Medulla oblongata (tissue), 1 donor: Measurements from ENCODE around the gene TMPRSS13.
A peak's percentile ranks its signal among the peaks of the same experiment; 100 is the strongest.
"Not testable (repeated sequence)": the region's sequence is repeated elsewhere in the genome, so short reads cannot be mapped to it uniquely, and the experiment has no call there.

Source experiments
- DNase-seq: peaks from one replicate; pipeline ENCODE4 v3.0.0-alpha.2; 2015; ENCODE audit errors: extremely low spot score

TMPRSS13 gene

GRCh38 chr11:117929142-117929915, at the start of gene TMPRSS13:
TMPRSS13 (minus strand) TSS chr11:117929402; CDS start chr11:117929307, 95 bp downstream.
- no peak for DNase-seq

GRCh38 chr11:117978991-117979390, 49.8 kb upstream of the TMPRSS13 start:
- DNase-seq: no peak

- DNase-seq: not testable (repeated sequence)
These were observed 49.2 kb upstream of the TMPRSS13 start for GRCh38 chr11:117978291-117978910.

- not testable (repeated sequence) for DNase-seq
These were observed 48.5 kb upstream of the TMPRSS13 start for GRCh38 chr11:117977612-117978264.

- peak; percentile 40 for DNase-seq
These were observed 47.8 kb upstream of the TMPRSS13 start for GRCh38 chr11:117977029-117977428.

GRCh38 chr11:117976445-117976844, 47.2 kb upstream of the TMPRSS13 start:
- DNase-seq: no peak

- no peak for DNase-seq
These were observed 44.3 kb upstream of the TMPRSS13 start for GRCh38 chr11:117973503-117973860.

GRCh38 chr11:117972629-117973502, 43.7 kb upstream of the TMPRSS13 start:
- DNase-seq: no peak

GRCh38 chr11:117972044-117972443, 42.8 kb upstream of the TMPRSS13 start:
- DNase-seq: no peak

- peak; percentile 43 for DNase-seq
These were observed 41.3 kb upstream of the TMPRSS13 start for GRCh38 chr11:117970400-117971024.

GRCh38 chr11:117969160-117969991, 40.2 kb upstream of the TMPRSS13 start:
- no peak for DNase-seq

- no peak for DNase-seq
These were observed 37.7 kb upstream of the TMPRSS13 start for GRCh38 chr11:117966908-117967307.

- DNase-seq: no peak
These were observed 33.6 kb upstream of the TMPRSS13 start for GRCh38 chr11:117962826-117963225.

GRCh38 chr11:117961896-117962295, 32.7 kb upstream of the TMPRSS13 start:
- no peak for DNase-seq

GRCh38 chr11:117960406-117960805, 31.2 kb upstream of the TMPRSS13 start:
- DNase-seq: no peak

- no peak for DNase-seq
These were observed 30.4 kb upstream of the TMPRSS13 start for GRCh38 chr11:117959438-117960149.

GRCh38 chr11:117958949-117959348, 29.7 kb upstream of the TMPRSS13 start:
- no peak for DNase-seq

- no peak for DNase-seq
These were observed 23.9 kb upstream of the TMPRSS13 start for GRCh38 chr11:117953024-117953671.
